DMS53 (cell line): ENCODE measurements around the gene VGLL4.

Experiments used
- DNase-seq: peaks from one replicate; lab custom pipeline; 2025; lab: John Stamatoyannopoulos, UW

The VGLL4 gene

DNA sequence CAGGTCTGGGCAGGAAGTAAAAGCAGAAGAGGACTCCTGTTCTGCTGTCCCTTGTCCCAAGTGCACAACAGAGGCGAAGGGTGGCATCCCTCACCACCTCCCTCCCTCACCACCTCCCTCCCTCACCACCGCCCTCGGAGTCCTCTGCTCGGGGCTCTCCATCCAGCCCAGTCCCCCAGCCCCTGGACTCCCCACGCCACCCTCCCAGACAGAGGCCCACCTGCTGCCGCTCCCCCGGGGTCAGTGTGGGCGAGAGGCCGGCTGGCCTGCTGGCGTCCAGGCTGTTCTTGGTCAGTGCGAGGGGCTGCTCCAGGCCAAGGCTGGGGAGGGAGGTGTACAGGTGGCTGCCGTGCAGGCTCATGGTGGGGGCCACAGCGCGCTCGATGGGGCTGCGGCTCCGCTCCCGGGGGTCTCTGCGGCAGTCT, 79.1 kb downstream of the VGLL4 start:
- DNase-seq: no peak

DNA sequence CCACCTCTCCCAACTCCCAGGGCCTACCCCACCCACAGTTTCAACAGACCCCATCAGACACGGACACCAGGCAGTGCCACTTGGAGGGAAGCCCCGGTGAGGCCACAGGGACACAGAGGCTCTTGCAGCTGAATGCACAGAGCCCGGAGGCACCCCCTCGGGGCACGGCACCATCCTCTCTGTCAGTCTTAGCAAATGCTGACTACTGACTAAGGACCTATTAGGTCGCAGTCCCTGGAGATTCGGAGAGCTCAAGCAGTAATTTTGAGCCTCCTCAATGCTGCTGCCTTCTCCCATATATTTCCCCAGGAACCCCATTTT, 79.9 kb downstream of the VGLL4 start:
- DNase-seq: no peak

DNA sequence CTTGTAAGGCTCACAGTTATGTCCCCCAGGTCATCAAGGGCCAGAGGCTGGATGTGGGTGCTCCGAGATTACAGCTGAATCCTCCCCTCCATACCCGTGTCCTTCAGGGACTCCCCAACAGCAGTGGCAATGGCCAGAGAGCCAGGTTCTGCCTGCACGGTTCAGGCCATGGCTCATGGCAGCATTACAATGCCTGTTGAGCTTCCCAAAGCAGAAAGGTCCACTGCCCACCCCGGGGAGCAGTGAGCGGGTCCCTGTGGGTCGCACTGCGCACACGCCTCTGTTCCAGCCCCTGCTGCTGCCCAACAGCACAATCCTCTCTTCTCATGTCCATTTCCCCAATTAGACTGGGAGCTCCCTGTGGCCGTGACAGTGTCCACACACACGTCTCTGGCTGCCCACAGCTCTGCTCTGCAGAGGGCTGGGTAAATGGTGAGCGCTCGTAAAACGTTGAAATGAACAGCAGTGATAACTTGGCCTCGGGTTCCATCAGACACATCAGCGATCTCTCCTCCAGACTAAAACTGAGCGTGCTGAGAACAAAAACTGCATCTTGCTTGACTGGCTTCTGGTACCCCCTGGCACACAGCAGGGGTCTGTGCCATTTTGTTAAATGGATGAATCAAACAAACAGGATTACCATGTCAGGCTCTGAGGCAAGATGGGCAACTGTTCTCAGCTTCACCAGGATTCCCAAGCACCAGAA, 80.4 kb downstream of the VGLL4 start:
- no peak for DNase-seq

DNA sequence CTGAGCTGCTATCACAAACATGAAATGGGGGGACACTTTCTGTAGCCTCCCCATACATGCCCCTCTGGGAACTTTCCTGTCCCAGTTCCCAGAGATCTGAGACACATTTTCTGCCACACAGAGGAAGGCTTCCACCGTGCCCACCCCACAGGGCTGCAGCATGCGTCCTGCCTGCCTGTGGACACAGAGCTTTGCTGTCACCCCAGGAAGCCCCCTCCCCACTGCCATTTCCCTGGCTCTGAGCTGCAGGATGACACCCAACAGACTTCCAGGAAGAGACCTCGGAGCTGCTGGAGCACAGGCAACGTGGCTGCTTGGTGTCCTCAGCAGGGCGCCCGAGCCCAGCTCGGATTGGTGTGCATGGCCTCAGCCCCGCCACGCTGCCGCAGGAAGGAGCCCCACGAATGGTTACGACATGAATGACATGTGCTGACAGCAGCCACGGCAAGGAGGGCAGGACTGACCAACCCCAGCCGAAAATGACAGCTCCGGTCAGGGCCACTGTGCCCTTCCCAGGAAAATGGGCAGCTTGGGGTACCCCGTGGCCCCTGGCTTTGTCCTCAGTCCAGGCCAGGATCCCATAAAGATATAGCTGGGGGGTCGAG, 81.3 kb downstream of the VGLL4 start:
- no peak for DNase-seq

DNA sequence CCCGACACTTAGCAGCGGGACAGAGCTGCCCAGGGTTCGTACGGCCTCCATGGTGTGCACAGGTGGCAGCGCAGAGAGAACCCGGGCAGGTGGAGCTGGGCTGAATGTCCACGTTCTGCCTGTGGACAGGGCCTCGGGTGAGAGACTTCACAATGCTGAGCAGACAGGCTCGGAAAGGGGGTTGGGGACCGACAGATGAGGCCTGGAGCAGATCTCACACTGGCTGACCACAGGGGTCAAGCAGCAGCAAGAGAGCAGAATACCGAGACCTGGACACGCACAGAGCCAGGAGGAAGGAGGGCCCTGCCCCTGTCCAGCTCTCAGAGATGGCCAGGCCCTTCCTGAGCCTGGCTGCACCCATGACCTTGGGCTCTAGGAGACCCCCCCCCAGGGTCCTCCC, 83.0 kb downstream of the VGLL4 start:
- DNase-seq: no peak

DNA sequence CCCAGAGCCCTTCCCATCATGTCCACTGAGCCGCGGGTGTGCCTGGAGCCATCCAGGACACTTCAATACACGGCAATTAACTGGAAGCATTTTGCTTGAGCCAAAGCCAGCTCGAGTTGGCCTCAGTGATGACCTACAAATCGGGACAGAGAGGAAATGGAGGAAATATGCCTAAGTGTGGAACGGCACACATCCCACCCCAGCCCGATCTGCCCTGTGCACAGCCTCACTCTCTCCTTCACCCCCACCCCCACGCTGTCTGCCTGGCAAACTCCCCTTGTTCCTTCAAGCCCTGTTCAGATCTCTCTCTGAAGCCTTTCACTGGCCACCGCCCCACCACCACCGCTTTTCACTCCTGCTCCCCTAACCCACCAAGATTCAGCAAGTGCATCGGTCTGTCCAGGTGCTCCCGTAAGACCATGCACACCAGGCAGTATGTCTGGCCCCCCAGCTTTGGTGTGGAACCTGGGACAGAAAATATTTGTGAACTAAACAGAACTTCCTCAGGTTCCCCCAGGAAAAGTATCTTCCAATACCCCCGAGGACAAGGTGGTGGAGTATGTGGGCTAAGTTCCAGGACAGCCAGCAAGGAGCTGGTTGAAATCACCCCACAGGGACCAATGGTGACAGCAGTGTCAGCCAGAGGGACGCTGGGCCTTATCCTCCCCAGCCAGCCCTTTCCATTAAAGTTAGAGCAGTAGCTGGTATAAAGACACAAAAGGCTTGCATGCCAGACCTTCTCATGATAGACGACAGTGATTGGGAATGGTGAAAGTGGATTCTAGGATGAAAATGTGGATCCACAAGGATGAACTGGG, 83.7 kb downstream of the VGLL4 start:
- no peak for DNase-seq

DNA sequence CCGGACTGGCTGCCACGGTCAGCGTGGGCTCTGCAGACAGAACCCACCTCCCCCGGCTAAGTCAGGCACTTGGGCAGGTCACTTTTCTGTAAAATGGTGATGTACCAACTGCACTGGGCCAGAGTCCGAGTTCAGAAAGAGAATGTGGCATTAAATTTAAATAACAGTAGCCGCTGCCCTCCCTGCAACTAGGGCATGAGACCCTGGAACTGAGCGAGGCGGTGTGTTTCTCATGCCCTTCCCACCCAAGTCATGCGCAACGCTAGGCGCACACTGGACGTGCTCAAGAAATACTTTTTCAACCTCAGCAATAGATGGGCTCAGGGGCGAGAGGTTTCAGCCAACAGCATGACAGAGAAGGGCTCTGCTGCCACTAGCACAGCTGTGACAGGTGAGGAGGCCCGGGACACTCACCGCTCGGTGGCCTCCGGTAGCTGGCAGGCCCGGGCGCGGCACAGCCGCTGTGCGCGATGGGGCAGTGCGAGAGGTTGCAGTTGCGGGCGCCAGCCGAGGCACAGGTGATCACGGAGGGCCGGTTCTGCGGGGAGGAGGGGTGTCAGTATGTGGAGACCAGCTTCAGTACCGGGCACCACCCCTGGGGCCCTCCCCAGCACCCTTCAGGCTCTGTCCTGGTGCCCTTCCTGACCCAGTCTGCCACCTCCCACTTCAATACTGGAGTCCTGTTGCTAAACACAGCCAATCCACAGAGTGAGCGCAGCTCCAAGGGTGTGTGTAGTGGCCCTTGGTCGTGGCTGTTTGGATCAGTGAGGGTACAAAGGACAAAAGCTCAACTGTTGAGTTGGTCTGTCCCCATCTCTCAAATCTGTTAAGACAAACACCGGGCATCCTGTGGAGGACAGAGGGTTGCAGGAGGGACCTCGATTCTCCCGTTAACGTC, 84.5 kb downstream of the VGLL4 start:
- DNase-seq: no peak

DNA sequence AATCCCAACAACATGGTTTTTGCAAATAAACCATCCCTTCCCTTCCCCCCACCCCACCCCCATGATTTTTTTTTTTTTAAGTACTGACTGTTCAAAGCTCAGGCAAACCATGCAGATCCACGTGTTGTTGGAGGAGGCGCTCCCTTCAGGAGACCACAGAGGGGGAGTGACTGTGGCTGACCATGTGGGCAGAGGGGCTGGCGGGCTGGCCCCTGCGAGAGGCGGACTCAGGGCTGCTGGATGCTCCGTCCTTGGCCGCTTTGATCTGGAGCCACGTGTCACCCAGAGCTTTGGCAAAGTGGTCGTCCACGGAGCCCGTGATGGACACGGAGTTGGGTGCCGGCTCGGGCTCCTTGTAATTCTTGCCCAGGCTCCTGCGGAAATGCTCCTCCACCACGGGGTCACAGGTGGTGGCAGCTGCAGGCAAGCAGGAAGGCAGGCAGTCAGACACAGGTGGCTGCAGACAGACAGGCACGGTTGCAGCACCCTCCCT, 85.3 kb downstream of the VGLL4 start:
- DNase-seq: no peak

DNA sequence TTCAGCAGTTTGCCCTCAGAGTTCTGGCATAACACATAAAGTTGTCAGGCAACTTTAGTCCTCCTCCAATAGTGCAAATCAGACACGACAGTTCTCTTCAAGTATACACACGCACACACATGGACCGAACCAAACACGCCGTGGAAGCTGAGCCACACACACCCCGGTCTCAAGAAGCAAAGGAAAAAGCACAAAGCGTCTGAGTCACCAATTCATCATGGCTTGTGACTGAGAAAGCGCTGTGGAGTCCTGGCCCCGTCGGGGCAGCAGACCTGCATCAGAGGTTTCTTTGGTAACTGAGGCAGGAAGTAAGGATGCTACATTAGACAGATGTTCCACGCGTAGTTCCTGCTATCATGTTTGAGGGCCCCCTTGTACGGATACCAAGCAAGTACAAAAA, 85.7 kb downstream of the VGLL4 start:
- no peak for DNase-seq

DNA sequence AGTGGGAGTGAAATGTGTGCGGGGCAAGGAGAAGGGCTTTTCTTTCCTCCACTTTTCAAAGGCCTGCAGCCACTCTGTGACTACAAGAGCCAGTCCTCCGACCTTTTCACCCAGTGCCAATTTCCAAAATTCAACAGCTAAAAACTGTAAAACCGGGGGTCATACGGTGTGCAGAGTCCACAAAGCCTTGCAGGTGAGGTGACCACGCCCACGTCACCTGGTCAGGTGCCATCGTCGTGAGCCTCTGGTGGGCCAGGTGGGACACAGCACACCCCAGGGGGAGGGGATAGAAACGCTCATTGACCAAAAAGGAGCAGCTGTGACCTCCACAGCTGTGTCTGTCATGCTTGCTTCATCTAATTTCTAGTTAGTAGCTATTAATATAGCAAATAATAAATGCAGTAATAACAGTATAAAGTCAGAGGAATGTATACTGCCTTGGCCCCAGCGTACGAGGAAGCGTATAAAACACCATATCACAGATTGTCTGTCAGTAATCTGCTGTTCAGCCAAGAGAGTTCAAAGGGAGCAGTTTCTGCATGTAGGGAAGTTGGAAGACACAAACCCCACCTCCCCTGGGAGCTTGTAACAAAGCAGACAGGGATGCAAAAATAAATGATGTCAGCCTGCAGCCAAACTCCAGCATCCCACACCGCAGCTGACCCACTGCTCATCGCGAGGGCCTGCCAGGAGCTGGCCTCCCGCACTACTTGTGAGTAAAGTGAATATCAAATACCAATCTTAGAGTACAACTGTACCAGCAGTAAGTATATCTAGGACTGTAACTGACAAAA, 86.7 kb downstream of the VGLL4 start:
- DNase-seq: no peak

DNA sequence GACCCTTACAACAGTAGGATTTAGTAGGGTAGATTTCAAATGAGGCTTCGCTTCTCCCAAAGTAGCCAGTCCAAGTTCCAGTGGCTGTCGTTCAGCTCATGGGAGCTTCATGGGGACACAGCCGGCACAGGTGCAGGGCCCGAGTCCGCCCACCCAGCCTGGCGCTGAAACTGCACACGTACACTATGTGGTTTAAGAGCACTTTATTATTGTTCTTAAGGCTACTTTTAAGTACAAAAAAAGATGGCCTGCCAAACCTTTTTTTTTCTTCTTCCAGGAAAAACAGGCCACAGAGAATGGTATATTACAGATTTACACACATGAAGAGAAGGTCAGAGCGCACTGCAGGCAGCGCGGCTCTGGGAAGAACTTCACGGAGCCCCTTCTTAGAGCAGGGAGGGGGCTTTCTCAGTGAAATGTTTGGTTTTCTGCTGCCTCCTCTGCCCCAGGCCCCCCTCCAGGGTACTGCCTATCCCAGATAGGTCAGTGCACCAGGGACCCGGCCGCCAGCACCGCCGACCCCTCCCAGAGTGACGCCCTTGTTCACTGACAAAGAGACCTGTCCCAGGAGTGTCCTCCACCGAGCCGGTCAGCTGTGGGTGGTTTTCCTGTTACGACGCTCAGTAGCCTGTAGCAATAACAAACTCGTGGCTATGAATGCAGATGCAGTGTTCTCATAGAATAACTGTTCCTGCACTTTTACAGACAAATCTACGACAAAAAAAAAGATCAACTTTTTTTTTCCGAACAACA, 87.7 kb downstream of the VGLL4 start:
- no peak for DNase-seq

DNA sequence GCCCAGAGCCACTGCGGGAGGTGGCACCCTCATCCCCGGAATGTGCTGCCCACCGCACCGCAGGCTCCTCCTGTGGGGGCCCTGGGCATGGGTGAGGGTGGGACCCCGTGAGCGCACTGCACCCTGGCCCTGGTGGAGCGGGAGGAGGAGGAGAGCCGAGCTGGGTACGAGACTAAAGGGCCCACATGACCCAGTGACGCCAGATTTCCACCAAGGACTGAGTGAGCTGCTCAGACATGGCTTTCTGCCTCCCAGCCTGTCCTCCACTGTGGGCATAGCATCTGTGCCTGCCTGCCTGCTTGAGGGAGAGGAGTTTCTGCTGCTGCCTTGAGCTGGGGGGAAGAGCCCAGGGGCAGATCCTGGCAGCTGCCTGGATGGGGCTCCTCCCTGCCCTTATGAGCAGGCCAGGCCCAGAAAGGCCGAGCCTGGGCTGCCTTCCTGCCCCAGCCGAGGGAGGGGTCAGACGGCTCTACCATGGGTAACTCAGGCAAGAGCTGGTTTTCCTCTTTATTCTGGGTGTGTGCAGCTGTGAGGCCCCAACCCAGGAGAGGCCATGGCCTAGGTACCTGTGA, 88.4 kb downstream of the VGLL4 start:
- no peak for DNase-seq

DNA sequence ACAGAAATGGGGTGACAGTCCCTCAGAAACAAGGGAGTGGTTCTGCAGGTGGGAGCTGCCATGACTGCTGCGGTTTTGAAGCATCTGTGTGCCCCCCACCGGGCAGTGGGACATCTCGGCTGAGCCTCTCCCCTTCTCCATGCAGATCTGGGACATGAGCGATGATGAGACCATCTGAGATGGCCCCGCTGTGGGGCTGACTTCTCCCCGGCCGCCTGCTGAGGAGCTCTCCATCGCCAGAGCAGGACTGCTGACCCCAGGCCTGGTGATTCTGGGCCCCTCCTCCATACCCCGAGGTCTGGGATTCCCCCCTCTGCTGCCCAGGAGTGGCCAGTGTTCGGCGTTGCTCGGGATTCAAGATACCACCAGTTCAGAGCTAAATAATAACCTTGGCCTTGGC, 89.0 kb downstream of the VGLL4 start:
- no peak for DNase-seq

DNA sequence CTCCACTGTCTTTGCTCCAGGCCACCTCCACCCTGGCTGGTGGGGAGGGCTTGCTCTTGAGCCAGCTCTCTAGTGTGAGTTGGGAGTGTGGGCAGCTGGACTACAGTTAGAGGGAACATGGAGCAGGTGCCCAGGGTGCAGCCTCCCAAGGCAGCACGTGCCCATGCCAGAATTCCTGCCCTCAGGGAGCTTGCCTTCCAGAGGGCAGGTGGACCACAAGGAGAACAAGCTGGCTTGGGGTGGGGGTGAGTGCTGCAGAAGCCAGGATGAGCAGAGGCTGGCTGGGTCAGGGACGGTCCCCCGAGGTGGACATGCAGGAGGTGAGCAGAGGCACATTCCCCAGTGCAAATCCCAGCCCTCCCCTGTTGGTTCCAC, 89.5 kb downstream of the VGLL4 start:
- no peak for DNase-seq

DNA sequence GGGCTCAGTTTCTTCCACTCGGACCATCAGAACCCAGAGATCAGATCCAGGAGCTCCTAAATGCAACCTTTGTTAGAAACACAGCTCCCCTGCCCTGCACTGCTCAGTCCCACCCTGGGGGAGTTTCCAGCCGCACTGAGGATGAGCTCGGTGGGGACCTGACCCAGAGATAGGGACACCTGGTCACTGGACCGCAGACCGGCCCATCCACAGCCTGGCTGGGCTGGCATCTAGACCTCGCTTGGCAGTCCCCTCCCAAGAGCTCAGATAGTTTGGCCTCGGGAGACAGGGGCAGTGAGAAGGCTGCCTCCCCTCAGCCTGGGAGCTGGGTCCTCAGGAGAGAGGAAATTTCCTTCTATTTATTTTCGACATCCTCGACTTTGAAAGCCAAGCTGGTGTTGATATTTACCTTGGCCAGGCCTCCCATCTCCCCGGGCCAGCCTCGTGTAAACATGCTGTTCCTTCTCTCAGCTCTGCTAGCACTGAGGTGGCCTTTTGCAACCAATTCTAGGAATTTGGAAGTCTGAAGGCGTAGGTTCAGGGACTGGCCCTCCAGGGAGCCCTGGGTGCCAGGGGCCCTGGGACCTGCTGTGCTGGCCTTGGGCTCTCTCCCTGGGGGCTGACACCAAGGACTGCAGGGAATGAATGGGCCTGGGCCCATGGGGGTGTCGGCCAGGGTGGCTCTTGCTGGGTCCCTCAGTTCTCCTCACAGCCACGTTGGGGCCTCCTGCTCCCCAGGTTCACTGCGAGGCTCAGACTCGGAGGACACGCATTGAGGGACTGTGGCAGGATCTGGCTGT, 90.1 kb downstream of the VGLL4 start:
- no peak for DNase-seq

DNA sequence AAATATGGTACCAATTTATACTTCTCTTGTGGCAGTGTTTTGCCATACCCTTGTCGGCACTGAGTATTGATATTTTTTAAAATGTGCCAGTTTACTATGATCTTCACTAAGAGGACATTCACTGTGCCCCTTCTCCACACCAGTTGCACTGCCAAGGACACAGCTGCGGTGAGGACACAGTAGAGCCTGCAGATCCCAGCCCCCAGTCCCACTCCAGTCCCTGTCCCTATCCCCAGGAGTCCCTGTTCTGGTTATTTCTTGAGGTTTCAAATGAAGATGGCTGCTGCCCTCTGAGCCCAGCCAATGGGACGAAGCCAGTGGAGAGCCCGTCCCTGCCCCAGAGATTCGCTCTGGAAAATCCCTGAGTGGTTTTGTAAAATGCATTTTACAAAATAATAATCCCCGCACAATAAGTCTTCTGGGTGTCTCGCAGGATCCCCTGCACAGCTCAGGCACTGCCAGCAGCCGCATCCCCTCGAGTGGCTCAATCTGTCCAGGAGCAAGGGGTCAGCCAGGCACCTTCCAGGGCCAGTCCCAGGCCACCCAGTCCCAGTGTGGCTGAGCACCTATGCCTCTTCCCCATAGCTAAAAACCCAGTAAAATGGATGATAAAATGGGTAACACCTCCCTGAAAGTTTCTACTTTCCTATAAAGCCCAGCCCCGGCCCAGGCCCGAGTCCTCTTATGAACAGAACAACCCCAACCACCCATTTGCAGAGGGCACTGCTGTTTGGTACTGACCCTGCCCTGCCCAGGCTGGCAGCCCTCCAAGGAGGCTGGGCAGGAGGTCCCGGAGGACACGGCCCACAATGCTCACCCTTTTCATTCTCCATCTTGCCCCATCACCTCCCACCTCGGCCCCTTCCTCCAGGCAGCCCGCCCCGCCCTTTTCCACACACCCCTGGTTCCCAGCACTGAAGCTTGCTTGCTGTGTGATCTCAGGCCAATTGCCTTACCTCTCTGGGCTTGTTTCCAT, 91.1 kb downstream of the VGLL4 start:
- DNase-seq: no peak

DNA sequence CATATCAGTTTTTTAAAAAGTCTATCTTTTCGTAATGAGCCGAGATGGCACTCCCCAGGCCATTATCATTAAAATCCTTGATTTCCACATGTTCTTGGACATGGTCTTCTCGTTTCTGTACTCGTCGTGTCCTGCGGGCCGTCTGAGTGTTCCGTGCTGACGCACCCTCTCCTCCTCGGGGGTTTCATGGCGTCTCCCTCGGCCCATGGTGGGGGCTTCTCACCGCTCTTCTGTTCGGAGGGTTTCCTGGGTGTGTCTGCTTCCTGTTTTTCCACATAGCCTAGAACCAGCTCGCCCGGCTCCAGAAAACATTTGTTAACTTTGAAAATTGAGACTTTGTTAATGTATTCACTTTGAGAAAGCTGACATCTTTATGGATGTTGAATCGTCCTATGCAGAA, 92.7 kb downstream of the VGLL4 start:
- no peak for DNase-seq

DNA sequence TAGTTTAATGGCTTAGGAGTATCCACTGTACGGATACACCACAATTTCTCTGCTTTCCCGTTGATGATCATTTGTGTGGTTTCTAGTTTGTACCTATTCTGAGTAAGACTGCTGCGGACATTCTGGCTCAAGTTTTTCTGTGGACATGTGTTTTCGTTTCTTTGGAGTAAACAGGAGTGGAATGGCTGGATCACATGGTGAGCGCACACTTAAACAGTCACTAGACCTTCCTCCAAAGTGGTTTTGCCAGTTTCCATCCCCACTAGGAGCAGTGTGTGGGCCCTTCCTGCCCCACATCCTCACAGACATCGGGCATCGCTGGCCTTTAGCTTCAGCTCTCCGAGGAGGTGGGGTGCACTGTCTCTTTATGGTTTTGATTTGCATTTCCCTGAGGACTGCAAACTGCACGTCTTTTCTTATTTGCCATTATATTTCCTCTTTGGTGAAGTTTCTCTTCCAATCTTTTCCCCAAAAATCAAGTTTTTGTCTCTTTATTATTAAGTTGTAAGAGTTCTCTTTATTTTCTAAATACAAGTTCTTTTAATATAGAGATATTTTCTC, 94.1 kb downstream of the VGLL4 start:
- DNase-seq: no peak
